LNCaP clone FGC (cell line): ENCODE measurements around the gene PAPPA.

ENCODE experiments used
- DNase-seq: peaks from one replicate; pipeline ENCODE4 v3.0.0-alpha.2; 2011; ENCODE audit warnings: low read depth
- H3K4me3 ChIP-seq: 2 replicates; pipeline ENCODE4 v1.5.1; 2011; ENCODE audit warnings: mild to moderate bottlenecking, low read depth, low read length, control low read depth
- TF ChIP-seq, protein P1 (sequence below): IDR thresholded peaks from 2 replicates; pipeline ENCODE4 v1.5.1; 2012; ENCODE audit warnings: mild to moderate bottlenecking; ENCODE audit not compliant: control insufficient read depth, insufficient read depth; ENCODE audit errors: extremely low read depth

The PAPPA gene

GRCh38 chr9:116370556-116370955 lies 217.0 kb downstream of the PAPPA start:
- H3K4me3 ChIP-seq = no peak overlapping the region
- TF ChIP-seq, protein P1, sequence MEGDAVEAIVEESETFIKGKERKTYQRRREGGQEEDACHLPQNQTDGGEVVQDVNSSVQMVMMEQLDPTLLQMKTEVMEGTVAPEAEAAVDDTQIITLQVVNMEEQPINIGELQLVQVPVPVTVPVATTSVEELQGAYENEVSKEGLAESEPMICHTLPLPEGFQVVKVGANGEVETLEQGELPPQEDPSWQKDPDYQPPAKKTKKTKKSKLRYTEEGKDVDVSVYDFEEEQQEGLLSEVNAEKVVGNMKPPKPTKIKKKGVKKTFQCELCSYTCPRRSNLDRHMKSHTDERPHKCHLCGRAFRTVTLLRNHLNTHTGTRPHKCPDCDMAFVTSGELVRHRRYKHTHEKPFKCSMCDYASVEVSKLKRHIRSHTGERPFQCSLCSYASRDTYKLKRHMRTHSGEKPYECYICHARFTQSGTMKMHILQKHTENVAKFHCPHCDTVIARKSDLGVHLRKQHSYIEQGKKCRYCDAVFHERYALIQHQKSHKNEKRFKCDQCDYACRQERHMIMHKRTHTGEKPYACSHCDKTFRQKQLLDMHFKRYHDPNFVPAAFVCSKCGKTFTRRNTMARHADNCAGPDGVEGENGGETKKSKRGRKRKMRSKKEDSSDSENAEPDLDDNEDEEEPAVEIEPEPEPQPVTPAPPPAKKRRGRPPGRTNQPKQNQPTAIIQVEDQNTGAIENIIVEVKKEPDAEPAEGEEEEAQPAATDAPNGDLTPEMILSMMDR = no peak
- no peak for DNase-seq

- no peak overlapping the region for H3K4me3 ChIP-seq
- no peak for DNase-seq
- TF ChIP-seq, protein P1 = no peak
Measured at GRCh38 chr9:116372081-116372673, 218.6 kb downstream of the PAPPA start.

DNA sequence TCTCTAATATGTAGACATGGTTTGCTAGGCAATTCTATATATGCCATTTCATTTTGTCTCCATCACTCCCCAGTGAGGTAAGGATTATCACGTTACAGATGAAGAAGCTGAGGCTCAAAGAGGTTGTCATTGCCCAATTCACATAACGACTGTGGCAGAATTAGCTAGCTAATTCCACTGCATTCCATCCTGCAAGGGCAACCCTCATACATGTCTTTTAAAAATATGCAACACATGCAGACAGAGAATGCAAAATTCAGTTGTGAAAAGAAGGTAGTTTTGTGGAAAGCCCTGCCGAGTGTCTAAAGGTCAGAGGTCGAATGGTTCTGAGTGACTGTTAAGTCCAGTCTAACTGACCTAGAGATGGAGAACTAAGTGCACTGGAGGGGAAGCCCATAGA lies 219.2 kb downstream of the PAPPA start:
- no peak for DNase-seq
- TF ChIP-seq, protein P1 = no peak
- no peak overlapping the region for H3K4me3 ChIP-seq

DNA sequence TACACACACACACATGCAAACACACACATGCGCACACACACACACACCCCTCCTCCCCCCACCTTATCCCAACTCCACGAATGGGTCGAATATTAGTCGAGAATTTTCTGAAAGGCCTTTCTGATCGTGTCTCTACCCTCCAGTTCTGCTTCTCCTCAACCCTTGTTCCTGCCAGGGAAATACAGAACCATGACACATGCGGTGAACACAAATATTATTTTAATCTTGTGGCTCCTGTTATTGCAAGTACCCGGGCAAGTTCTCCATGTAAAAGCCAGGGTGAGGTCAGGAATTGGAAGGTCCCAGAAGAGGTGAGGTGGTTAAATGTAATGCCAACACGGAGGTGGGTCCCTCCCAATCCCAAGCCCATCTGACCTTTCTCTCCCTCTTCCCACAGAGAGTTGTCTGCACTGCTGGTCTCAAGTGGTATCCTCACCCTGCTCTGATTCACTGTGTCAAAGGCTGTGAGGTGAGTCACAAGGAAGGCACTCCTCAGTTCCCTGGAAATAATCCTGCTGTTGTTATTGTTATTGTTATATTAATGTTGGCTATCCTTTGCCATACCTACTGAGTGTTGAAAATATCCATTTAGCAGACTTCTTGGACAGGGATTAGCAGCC lies 223.7 kb downstream of the PAPPA start:
- TF ChIP-seq, protein P1 = no peak
- no peak overlapping the region for H3K4me3 ChIP-seq
- DNase-seq = no peak

DNA sequence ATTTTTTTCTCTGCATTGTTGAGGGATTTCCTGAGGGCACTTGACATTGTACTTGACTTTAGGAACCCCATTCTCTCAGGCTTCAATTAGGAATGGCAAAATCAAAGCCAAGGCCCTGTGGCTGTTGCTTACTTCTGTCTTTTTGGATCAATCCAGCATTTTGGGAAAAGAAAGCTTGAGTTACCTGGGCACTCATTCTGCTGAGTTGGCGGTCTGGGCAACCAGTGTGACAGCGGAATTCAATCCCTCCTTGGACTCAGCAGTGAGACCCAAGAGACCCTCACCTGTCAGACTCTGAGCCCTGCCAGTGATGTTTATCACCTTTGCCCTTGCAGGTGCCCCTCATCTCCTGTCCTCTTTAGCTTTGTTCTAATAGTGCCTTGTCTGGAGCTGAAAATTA lies 225.3 kb downstream of the PAPPA start:
- no peak for DNase-seq
- H3K4me3 ChIP-seq = no peak overlapping the region
- TF ChIP-seq, protein P1 = no peak

- TF ChIP-seq, protein P1 = no peak
- H3K4me3 ChIP-seq = no peak overlapping the region
- DNase-seq = no peak
Measured at GRCh38 chr9:116379821-116380220, 226.2 kb downstream of the PAPPA start.
